Stimulated activated CD4-positive, alpha-beta T cell treated with anti-CD3 and anti-CD28 coated beads, Interleukin-4, amount 100 ng/mL, for 1 hour (primary cell): ENCODE data around the gene SUPT20H.

Source experiments
- DNase-seq: peaks from one replicate; pipeline ENCODE4 v3.0.0-alpha.2; 2020

SUPT20H gene

GRCh38 chr13:37058910-37059847 is at the start of gene SUPT20H:
TSS of gene SUPT20H (minus strand) at chr13:37059688. CDS start at chr13:37051490, 8,198 bp downstream.
- peak; percentile 95 for DNase-seq

- DNase-seq: no peak
These were observed 49.7 kb upstream of the SUPT20H start for GRCh38 chr13:37109051-37109678.

GRCh38 chr13:37107868-37108267 is 48.4 kb upstream of the SUPT20H start:
- no peak for DNase-seq

DNA sequence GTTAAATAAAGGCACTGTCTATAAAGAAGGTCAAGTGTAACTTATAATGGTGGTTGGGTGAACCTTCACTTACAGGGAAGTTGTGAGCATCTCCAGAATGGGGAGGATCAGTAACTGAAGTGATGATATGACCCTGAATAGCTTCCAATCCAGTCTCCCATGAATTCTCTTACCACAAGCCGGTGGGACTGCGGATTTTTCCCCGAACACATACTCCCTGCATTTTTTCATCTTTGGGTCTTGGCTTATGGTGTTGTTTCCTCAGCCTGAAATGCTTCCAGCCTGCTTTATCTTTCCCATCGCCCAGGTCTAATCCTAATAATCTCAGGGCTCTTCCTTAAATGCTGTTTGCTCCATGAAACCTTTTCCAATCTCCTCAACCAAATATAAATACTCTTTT is 48.0 kb upstream of the SUPT20H start:
- no peak for DNase-seq

DNA sequence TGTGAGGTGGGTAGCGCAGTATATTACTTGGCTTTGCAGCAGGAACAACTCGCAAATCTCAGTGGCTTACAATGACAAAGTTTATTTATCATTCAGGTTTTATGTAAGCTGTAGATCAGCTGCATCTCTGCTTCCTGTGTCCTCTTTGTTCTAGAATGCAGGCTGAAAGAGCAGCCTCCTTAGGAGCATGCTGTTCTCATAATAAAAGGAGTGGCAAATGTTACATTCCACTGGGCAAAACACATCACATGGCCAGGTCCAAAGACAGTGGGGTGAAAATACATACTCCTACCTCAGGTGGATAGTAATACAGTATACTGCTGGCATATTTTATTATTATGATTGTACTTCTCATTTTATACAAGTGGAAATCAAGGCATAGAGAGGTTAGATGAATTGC is 47.2 kb upstream of the SUPT20H start:
- no peak for DNase-seq

GRCh38 chr13:37105251-37105714 is 45.8 kb upstream of the SUPT20H start, which contains the start of gene CSNK1A1L:
TSS of gene CSNK1A1L (minus strand) at chr13:37105664. CDS start at chr13:37105256, 408 bp downstream.
- no peak for DNase-seq

DNA sequence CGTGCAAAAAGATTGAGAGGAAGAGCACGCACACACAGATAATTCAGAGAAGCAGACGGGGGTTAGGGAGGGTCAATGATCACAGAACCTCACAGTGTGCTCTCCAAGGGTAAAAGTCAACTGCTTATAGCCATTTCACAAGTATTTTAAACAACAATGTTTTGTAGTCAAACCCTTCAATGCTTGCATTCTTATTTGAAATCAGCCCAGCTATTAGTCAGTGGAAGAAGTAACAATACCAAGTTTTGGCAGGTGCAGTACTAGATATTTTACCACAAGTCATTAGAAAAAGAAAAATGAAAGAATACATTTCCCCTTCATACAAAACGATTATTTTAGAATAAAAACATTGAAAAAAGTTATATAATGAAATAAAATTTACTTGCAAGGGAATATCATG is 43.4 kb upstream of the SUPT20H start:
- DNase-seq: no peak

GRCh38 chr13:37101201-37101600 is 41.7 kb upstream of the SUPT20H start:
- DNase-seq: no peak

GRCh38 chr13:37100731-37101130 is 41.2 kb upstream of the SUPT20H start:
- no peak for DNase-seq

DNA sequence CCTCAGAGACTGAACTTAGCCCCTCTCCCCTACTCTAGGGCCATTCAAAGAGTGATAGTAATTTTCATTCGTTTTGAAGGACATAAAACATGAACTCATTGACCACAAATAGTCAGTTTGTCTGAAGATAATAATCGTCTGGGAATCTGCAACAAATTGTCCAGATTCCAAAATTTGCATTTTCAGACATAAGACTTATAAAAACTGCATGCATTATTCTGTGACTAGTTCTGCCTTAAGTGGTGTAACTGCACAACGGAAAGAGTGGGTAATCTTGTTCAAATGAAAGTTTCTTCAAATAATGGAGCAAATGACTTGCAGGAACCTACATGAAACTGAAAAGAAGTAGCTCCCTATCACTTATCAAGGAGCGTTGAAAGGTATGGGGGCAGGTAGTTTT is 37.6 kb upstream of the SUPT20H start:
- DNase-seq: no peak

DNA sequence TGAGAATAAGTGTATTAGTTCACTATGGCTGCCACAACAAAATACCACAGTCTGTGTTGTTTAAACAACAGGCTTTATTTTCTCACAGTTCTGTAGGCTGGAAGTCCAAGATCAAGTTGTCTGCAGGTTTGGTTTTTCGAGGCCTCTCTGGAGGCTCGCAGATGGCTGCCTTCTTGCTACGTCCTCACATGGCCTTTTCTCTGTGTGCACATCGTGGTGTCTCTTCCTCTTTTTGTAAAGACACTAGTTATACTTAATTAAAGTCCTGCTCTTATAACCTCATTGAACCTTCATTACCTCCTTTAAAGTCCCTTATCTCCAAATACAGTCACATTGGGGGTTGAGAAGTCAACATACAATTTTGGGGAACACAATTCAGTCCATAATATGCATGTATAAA is 35.4 kb upstream of the SUPT20H start:
- no peak for DNase-seq

DNA sequence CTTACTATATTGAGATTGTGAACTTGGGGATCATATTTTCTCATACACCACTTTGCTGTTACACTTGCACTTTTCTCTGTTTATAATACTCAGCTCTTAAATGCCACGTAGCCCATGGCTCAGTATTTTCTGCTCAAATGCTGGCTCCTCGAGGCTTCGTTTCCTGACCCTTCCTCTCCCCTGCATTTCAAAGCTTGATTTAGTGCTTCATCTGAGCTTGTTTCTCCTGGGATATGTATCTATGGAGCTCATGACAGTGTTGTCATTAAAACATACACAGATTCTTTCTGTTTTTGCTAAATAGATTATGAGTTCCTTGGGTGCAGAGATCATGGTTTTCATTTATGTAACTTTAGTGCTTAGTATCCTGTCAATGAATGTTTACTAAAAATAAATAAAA is 34.6 kb upstream of the SUPT20H start:
- no peak for DNase-seq

DNA sequence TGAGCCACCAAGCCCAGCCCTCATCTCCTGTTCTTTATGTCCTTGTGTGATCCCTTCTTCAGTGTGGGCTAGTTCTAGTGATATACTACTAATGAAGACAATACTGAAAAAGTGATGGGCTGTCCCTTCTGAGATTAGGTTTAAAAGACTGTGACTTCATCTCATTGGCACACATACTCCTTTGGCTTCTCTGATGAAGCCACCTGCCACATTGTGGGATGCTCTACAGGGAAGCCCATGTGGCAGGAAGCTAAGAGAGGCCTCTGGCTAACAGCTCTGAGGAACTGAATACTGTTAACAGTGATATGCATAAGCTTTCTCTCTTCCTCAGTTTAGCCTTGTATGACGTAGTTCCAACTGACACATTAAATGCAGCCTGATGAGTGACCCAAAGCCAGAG is 32.3 kb upstream of the SUPT20H start:
- DNase-seq: no peak

DNA sequence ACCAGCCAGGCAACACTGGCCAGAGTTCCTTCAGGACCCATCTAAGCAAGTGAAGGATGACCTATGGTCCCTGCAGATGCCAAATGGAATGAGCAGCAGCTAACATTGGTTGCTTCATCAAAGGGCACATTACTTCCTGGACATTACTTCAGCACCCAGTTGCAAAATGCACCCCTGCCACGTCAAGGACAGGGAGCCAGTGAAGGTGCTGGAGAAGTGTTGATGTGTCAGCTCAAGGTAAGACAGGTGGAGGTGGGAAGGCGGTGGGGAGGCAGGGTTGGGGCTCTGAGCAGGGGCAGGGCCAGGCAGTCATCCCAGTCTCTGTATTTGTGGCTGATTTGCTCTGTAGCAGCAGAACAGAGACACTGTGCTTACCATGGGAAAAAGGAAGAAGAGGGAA is 31.4 kb upstream of the SUPT20H start:
- no peak for DNase-seq

DNA sequence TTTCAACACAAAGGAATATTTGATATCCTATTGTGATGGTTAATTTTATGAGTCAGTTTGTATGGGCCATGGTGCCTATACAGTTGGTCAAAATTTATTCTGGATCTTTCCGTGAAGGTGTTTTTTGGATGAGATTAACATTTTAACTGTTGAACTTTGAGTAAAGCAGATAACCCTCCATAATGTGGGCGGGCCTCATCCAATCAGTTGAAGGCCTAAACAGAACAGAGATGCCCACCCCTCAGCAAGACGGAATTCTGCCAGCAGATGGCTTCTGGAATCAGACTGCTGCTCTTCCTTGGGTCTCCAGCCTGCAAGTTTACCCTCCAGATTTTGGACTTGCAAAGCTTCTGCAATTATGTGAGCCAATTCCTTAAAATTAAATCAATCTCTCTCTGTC is 30.0 kb upstream of the SUPT20H start:
- DNase-seq: no peak

GRCh38 chr13:37087486-37087885 is 28.0 kb upstream of the SUPT20H start:
- no peak for DNase-seq

GRCh38 chr13:37085606-37086005 is 26.1 kb upstream of the SUPT20H start:
- DNase-seq: no peak

GRCh38 chr13:37076818-37077217 is 17.3 kb upstream of the SUPT20H start:
- no peak for DNase-seq

DNA sequence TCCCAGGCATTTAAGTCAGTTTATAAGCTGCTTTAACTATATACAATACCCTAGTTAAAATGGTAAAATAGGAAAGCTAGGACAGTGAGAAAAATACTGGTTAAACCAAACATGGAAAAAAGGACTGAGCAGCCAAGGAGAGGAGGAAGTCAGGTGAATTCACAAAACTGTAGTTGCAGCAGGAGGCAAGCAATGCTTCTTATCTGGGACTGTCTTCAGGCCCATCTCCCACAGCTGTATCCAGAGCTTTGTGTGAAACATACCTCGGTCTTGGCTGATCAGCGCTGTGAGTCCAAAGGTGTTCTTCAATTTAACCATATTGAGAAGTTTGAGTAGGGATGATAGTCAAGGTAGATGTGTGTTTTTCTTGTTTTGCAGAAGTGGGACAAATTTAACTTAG is 15.7 kb upstream of the SUPT20H start:
- DNase-seq: no peak

- DNase-seq: no peak
These were observed 15.2 kb upstream of the SUPT20H start for GRCh38 chr13:37074703-37075102.

DNA sequence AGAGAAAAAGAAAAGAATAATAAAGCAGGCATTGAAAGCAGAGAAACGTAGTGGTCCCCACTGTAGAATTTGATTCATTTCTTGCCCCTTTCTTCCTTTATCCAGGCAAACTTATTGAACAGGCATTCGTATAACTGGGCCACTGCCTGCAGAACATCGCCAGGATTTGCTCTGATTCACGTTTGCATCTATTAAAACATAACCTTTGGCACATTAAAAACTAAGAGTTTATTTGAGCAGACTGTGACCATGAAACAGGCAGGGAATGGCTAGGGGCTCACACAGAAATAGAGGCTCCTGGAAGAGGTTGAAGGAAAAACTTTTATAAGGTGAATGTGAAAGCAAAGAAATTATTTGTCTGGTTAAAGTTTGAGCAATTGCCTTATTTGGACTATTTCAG is 12.5 kb upstream of the SUPT20H start:
- DNase-seq: no peak

DNA sequence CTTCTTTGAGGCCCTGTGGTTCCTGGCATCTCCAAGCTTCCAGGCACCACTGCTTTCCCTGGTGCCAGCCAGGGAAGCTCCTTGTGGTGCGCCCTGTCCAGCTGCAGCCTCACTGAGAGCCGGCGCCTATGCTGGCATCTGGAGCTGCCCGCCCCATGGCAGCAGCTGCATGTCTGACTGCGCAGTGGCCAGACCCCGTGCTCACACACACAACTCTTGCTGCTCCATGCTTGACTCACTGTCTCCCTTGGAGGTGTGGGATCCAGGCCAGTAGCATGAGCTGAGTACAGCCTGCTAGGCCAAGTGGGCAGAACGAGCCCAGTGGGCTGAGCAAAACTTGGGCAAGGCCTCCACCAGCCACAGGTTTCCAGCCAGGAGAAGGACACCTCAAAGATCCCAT is 11.5 kb upstream of the SUPT20H start:
- no peak for DNase-seq

DNA sequence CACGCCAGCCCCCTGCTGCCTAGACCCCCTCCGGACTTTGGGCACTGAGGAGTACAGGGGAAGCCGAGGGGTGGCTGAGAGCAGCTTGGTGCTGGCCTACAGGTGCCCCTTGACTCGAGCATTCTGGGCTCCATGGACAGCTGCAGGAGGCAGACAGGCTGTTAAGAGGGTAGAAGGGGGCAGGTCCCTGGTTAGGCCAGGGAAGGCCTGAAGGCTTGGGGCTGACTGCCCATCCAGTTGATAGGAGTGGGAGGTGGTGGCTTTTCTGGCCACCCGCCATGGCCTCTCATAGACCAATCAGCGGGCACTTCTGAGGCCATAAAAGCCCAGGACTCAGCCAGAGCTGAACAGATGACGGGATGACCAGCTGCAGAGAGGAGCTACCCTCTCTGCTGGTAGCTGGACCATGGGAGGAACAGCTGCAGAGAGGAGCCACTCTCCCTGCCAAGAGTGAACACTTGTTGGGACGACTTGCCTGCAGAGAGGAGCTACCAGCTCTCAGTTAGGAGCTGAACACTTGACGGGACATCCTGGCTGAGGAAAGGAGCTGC is 10.7 kb upstream of the SUPT20H start:
- no peak for DNase-seq

DNA sequence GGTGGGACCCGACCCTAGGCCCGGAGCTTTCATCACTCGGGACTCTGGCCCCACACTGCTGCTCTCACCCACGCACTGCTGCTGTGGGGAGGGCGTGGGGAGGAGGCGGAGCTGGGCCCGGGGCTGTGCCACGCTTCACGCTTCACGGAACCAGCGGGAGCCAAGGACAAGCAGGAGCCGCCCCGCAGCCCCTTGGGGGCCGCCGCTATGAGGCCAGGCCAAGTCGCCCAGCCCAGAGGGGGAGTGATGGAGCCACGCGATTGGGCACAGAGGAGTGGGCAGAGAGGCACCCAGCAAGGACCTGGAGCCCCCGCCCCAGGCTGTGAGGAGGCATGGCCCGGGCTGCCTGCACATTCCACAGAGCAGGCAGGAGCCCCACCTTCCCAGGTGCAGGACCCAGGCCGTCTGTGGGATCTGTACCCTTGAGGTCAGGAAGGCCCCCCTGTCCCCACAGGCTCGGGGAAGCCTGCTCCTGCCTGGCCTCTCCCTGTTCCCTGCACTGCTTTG is 10.2 kb upstream of the SUPT20H start:
- no peak for DNase-seq
